K562 (cell line): ENCODE measurements around the gene DCAF12. TPM values are rescaled to one million over a fixed set of nuclear protein-coding genes. Genes with fewer than 3 reads are reported as not detected.

Source experiments
- FOXP4 ChIP-seq: sonication (generic); formaldehyde crosslinking; IDR thresholded peaks from 2 replicates; pipeline ENCODE4 v1.8.0; 2022; ENCODE audit warnings: mild to moderate bottlenecking, missing genetic modification reagents, borderline replicate concordance
- ILF3 ChIP-seq: fragments of 450-650 bp; IDR thresholded peaks from 2 replicates; pipeline ENCODE4 v1.6.1; 2018; ENCODE audit warnings: antibody characterized with exemption, mild to moderate bottlenecking, moderate library complexity, borderline replicate concordance
- KDM1A ChIP-seq, 2 experiments: fragments of 450-650 bp; IDR thresholded peaks; 2 replicates each; pipeline ENCODE4 v1.6.1; 2016; ENCODE audit warnings: mild to moderate bottlenecking in 2 of 2
- MAFF ChIP-seq: IDR thresholded peaks from 2 replicates; pipeline ENCODE4 v1.6.1; 2012; ENCODE audit warnings: low read length, improper control_type of control experiment
- NR3C1 ChIP-seq: sonication (generic); formaldehyde crosslinking; IDR thresholded peaks from 2 replicates; pipeline ENCODE4 v1.8.1; 2022; ENCODE audit warnings: missing genetic modification reagents
- PRDM10 ChIP-seq: fragments of 450-650 bp; IDR thresholded peaks from 2 replicates; pipeline ENCODE4 v1.6.1; 2018; ENCODE audit not compliant: partially characterized antibody
- PREB ChIP-seq: sonication (generic); formaldehyde crosslinking; IDR thresholded peaks from 2 replicates; pipeline ENCODE4 v1.8.1; 2023; ENCODE audit warnings: mild to moderate bottlenecking, missing genetic modification reagents
- ZBTB40 ChIP-seq, 2 experiments: fragments of 450-650 bp in 1 of 2; sonication (generic) in 1 of 2; formaldehyde crosslinking in 1 of 2; IDR thresholded peaks; 2 replicates each; pipeline versions ENCODE4 v1.7.1 to v1.9.0; 2016 to 2022; ENCODE audit warnings: inconsistent platforms in 1 of 2, mild to moderate bottlenecking in 1 of 2, missing genetic modification reagents in 1 of 2
- ZNF239 ChIP-seq: fragments of 250-450 bp; sonication (Bioruptor Pico); IDR thresholded peaks from 2 replicates; pipeline ENCODE4 v1.4.0; 2020; ENCODE audit warnings: mild to moderate bottlenecking
- polyA plus RNA-seq, 8 experiments: library from polyadenylated mRNA; depleted of rRNA in 4 of 8; stranded (reverse) in 5 of 8; unstranded in 3 of 8; fragments of >200 nt; fragmentation: Nextera tagmentation in 2 of 8; fragmentation: Illumina TruSeq in 1 of 8; extraction: Ambion mirVana in 2 of 8; extraction: Trizol in 1 of 8; gene quantifications; 2 replicates each; pipeline versions ENCODE4 v1.2.1 to v1.2.3, GENCODE V29; 2011 to 2014; ENCODE audit warnings: inconsistent platforms in 1 of 8, missing spikeins in 1 of 8
- total RNA-seq, 7 experiments: library from RNA; depleted of rRNA in 6 of 7; stranded (reverse); fragments of >200 nt in 6 of 7; fragmentation: Illumina TruSeq in 2 of 7; extraction: Trizol in 2 of 7; gene quantifications; 2 replicates each; pipeline versions ENCODE4 v1.2.1 to v1.2.3, GENCODE V29; 2011 to 2021; ENCODE audit warnings: low replicate concordance in 1 of 7

DCAF12 gene
- total and polyA plus RNA-seq, 9 of the 15 experiments (the other 6 are each of a cell fraction or from before 2014, with no cell fraction given) = 10.9 to 59.6 (median 30.8) TPM

GRCh38 chr9:34047864-34048726 lies 78.4 kb downstream of the DCAF12 start (continued):
- peak; percentile 81 for TF ChIP-seq ZBTB40 (IDR thresholded peaks at IDR 0.05)
- no peak for TF ChIP-seq ZBTB40 (CRISPR knock-in tag; IDR thresholded peaks at IDR 0.05)
- no peak for TF ChIP-seq KDM1A (IDR thresholded peaks at IDR 0.05)
- no peak for TF ChIP-seq MAFF
- no peak for TF ChIP-seq NR3C1
- TF ChIP-seq FOXP4 (CRISPR knock-in tag) = no peak
- TF ChIP-seq PREB (CRISPR knock-in tag) = no peak
- TF ChIP-seq PRDM10 = peak; percentile 28
- TF ChIP-seq ILF3 = no peak
- no peak for TF ChIP-seq ZNF239 (CRISPR knock-in tag)
